HG03095 (cell line): ENCODE data around the gene MYEF2.

Experiments
- ATAC-seq: cut with Tn5 transposase; IDR thresholded peaks from one replicate; pipeline ENCODE4 v1.9.1; 2021; ENCODE audit warnings: moderate library complexity; ENCODE audit not compliant: unreplicated experiment

The MYEF2 gene

DNA sequence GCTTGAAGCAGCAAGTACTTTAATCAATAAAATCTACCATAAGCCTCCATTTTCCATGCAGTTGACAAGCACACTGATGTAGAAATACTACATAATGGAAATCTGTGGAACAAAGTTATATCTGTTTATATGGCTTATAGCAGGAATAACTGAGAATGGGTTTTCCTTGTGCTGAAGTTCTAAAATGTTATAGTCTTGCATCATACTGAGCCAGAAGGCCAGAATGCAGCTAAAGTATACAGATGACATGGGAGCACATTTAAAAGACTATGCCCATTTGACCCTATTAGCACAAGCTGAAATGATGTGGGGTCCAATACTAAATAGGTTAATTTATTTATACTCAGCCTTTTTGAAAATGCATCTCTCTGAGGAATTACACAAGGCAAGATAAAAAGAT, 32.2 kb downstream of the MYEF2 start:
- ATAC-seq, result no peak

DNA sequence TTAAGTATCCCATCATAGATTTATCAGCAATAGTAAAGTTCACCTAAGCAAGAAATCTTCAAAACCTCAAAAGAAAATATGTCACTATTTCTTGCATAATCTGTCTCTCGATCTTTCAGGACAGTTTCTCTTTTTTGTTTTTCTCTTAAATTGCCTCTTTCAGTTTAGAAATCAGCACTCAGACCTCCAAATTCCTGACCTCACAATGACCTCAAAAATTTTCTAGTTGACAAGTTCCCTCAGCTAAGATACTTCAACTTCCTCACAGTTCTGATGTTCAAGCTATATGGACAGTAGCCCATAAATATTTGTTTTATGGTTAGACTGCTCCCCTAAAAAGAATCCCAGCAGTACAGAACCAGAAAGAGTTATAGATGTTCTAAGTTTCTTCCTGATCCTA, 33.2 kb downstream of the MYEF2 start:
- no peak for ATAC-seq

DNA sequence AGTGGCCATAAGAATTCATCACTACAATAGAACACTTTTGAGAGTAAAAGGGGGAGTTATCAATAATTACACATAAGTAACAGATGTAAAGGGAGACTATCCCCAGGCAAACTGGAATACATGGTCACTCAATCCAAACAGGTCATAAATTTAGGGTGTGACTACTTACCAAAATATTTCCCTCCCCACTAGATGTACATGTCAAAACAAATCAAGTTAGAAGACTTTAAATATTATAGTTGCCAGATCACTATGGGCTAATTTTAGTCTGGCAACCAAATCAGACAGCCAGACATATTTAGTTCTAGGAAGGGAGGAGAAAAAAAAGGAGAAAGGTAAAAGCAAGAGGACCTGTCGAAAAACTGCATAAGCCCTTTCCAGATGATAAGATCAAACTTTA, 34.2 kb downstream of the MYEF2 start:
- no peak for ATAC-seq

DNA sequence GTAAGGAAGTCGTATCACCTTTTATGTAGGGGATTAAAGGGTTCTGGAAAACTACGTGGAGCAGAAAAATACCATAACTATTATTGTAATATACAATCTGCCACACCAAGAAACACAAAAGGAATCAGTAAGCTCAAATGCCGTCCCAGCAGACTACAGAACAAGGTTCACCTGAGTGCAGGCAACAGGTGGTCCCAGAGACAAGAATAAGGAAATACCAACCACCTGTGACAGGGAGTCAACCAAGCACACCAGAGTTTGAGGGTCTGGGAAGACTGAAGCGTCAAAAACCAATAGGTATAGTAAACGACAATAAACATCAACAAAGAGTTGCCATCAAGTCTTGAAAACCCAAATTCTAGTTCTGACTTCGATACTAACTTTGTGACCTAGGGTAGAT, 45.2 kb downstream of the MYEF2 start:
- no peak for ATAC-seq

DNA sequence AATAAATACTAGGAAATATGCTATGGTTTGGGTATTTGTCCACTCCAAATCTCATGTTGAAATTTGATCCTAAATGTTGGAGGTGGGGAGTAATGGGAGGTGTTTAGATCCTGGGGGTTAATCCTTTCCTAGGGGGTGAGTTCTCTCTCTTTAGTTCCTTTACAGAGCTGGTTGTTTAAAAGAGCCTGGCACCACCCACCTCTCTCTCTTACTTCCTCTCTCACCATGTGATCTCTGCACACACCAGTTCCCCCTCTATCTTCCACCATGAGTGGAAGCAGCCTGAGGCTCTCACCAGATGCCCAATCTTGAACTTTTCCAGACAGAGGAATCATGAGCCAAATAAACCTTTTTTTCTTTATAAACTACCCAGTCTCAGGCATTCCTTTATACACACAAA, 46.8 kb downstream of the MYEF2 start:
- no peak for ATAC-seq

DNA sequence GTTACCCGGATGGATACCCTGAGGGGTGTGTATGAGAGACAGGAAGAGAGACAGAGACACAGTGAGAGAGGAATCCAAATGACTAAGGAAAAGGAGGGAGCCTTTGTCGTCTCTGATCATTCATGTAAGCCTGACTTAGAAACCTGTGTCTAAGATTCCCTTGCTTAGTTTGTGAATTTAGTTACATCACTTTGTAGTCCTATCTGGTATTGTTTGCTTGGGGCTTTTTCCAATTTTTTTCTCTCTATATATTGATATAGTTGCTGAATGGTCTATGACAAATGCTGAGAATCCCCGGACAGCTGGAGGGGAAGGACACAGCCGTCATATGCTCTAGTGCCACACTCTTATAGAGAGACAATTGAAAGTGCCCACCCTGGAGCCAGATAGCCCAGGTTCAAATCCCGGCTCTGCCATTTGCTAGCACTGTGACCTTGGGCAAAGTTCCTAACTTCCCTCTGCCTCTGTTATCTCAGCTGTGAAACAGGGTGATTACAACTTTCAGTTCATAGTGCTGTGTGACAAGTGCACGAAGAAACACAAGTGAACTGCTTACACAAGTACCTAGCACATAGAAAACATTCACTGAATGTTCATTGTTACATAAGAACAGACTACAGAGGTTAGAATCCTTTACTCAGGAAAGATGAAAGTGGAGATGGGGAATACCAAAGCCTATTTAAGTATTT, 51.3 kb downstream of the MYEF2 start:
- no peak for ATAC-seq

DNA sequence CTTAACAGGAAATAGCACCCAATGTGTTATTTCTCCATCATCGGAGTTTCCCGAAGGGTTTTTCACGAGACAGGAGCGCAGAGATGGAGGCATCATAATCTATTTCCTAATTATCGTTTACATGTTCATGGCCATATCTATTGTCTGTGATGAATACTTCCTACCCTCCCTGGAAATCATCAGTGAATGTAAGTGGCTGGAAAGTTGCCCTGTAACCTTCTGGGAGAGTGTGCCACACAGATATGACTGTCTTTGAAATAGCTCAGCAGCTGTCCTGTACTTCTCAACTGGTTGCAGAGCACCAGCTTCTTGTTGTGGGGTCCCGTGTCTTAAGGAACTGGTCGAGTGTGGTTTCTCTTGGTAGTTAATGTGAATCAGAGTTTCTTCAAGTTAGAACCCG, 56.2 kb downstream of the MYEF2 start:
- ATAC-seq, result no peak

DNA sequence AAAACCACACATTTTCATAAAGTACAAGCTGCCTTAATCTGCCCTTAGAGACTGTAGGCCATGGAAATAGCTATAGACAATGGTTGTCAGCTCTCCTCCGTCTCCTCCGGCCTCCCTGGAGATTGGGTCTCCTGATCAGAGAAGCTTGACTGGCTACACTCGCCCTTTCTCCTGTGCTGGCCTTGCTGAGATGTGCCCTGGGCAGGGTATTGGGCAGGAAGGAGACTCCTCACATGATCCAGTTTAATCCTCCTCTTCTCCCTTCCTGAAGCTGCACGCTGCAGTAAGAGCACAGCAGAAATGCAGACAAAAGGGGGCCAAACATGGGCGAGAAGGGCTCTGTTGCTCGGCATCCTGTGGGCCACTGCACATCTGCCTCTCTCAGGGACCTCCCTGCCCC, 57.4 kb downstream of the MYEF2 start, which contains the start of gene SLC24A5:
Gene SLC24A5 (plus strand): TSS at position 246 of the 400 bp plus-strand sequence. CDS start 55 bp downstream, at position 301.
- ATAC-seq, result no peak

DNA sequence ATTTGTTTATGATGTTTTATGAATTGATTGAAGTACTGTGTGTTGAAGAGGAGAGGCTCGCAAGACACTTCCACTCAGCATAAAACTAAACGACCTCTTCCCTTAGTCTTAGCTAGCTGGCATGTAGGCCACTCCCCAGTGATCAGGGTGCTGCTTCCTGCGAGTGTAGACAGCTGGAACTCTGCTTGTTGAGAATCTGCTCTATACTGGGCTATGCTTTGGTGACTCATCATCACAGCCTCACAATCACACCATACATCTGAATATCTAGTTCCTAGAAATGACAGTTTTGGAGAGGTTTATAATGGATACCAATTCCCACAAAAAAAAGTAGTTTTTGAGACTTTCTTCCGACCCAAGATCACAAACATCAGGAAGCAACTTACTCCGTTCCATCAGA, 58.8 kb downstream of the MYEF2 start:
- no peak for ATAC-seq

DNA sequence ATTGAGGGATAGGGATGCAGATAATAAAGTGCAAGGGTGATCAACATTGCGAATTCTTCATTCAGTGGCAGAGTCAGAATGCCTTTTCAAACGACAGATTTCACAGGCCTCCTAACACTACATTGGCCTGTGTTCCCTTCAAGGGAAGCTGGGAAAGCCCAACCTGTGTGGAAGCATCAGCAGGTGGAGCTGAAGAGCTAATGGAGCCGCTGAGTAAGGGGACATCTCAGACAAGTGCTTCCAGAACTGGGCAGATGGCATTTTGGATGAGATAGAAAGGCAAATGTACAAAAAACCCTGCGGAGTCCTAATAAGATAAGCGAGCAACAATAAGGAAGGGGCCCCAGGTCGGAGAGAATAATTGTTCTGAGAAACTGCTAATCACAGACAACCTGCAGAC, 65.9 kb downstream of the MYEF2 start:
- ATAC-seq, result no peak

DNA sequence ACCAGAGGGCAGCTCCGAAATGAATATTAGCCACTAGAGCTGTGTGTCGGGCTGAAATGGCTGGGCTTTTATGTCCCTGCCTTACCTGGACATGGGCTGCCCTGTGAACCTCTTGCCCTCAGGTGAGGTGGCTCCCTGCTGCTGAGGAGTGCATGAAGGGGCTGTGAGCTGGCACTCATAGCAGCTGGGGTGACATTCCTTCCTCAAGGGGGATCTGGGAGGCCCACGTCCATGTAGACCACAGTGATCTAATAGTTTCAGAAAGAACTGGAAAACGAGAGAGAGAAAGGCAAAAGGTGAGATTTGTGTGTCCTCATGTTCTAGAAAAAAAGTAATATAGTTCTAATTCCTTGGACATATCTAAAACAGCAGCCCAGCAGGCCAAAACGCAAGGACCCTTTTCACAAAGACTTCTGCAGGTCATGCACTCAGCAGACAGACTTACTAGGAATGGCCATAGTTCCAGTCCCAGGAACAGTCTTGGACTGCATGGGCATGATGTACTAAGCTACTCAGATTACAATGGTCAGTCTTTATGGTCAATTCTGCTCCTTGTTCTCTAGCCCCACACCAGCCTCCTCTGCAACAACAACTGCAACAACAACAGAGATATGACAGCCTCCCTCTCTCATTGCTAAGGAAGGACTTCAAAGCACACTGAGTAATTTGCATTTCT, 68.1 kb downstream of the MYEF2 start:
- ATAC-seq, result no peak

DNA sequence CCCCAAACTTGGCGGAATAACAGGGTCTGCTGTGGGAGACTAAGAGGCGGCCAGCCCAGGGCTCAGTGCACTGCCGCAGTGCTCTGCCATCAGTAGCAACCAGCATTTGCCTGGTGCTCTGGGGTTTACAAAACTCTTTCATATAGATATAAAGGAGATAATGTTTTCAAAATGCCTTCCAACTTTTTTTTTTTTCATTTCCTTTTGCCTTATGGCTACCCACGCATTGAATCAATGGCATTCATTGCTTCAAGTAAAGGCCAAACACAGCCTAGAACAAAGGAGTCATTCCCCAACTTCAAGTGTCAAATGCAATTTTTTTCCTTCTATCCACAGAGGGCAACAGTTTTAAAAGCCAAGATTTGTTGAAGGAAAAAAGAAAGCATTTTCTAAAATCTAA, 68.9 kb downstream of the MYEF2 start:
- no peak for ATAC-seq

DNA sequence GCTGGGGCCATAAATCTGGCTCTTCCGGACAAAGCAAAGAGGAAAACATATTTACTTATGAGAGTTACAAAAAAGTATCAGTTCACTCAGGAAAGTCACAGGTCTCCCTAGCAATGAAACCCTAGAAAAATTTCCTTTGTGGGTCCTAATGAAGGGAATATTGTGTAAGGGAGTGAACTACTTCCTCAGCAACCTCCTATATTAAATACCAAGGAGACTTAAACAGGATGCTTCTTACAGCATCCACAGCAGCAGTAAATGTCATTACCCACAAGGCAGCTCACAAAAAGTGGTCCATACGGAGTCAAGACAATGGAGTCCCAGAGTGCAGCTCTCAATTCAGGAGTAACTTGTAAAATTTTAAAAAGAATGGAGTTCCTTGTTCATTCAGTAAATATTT, 72.2 kb downstream of the MYEF2 start:
- no peak for ATAC-seq

DNA sequence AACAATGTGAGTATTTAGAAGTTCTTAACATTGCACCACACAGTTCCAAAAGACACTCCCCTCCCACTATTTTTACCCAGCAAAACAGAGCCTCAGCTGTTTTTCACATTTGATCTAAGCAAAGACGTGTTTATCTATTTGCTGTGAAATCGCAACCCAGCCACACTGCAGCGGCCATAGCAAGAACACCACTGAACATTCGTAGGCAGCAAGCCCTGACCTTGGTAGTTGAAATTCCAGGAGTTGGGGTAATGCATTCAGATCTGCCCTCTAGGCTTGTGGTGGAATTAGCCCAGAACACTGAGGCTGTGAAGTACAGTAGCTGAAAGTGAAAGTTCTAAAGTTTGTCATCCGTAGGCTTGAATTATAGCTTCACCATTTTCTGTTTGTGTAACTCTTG, 74.4 kb downstream of the MYEF2 start:
- ATAC-seq, result no peak

DNA sequence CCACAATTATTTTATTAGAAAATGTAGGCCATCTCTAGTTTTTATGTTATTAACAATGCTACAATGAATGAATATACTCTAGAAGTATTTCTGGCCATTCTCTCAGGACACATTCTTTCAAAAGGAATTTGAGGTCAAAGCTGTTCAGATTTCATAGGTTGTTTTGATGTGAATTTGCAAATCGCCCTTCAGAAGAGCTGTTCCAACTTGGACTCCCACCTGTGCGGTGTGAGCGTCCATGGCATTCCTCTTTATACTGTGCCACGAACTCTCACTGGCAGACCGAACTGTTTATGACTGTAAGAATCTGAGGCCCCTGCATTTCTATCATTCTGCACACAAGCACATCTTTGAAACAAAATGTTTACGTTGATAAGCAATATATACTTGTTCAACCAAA, 75.9 kb downstream of the MYEF2 start:
- ATAC-seq, result no peak

DNA sequence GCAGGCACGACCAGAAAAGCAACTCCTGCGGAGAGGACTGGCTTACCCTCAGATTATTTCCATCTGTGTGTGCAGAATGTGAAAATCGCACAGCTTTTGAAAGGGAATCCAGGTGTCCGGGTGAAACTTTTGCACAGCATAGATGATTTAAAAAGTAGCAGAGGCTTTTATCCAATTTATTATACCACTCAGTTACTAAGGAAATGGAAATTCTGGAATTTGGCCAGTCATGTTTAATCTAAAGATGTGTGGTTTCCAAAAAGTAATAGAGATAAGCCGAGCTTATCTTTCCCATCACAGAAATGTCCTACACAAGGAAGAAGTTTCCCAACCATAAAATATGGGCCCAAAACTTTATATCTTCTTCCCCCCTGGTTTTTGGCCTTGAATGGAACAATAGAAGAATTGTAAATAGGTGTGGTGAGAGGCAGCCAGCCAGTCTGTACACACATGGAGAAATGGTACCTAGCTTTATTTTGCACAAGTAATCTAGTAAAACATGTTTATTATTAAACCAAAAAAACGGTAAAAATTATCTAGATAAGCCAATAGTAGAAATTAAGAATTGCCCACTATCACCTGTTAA, 76.6 kb downstream of the MYEF2 start:
- ATAC-seq, result no peak

DNA sequence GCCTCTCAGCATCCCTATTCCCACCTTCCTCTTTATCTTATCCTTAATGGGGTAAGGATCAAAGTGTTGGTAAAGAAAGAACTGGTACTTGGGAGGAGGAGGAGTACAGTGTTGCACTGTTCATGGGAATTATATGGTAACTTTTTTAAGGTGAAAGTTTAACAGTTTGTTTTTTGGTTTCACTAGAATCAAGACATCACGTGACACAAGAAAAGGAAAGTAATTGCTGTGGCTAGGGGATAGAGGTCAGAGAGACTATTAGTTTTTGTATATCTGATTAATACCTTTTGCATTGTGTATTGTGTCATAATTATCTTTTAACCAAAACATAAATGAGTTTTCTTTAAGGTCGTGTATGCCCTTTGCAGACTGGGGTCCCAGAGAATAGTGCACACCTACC, 80.8 kb downstream of the MYEF2 start:
- ATAC-seq, result no peak

DNA sequence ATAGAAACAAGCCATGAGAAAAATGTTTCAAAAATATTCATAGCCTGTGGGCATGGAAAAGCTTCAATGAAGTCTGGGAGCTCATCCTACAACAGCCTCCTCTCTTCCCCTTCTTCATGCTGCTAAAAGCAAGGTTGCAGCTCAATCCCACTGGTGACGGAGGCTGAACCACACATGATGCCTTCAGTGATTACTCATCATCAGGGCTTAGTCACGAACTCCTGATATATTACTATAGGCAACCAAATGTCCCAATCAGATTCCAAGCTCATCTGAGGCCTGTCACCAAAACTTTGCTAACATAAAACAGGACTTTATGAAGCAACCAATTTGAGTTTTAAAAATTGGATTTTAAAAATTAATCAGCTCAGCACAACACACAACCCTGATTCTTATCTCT, 81.3 kb downstream of the MYEF2 start:
- ATAC-seq, result no peak

DNA sequence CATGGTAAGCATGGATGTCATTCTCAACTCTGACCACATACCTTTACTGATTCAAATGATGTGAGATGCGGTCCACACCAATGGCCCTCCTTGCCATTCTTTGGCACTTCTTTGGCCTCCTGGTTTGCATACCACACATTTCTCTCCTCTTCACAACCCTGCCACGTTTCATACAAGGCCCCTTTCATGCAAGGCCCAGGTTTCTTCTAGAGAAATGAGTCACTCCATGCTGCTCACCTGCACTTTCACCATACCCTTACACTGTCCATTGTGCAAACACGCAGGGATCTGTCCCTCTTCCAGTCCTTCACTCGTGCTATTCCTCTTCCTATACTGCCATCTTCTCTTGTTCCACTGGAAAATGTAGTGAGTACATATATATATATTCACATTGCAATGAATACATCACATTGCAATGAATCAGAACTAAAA, 81.7 kb downstream of the MYEF2 start:
- ATAC-seq, result peak; percentile 87

DNA sequence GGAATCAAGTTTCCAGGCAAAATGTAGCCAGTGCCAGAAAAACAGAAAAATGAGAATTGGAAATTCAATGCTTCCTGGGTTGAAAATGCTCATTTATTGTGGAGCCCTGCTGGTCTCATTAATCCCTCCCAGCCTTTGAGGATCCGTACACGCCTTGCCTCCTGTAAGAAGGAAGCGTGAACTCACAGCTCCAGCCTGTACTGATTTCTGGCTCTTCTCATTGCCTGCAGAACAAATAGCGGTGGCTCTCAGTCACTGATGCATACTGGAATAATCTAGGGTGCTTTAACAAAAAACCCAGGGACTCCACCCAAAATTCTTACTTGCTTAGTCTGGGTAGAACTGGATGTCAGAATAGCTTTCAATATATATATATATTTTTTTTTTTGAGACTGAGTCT, 86.6 kb downstream of the MYEF2 start:
- no peak for ATAC-seq

DNA sequence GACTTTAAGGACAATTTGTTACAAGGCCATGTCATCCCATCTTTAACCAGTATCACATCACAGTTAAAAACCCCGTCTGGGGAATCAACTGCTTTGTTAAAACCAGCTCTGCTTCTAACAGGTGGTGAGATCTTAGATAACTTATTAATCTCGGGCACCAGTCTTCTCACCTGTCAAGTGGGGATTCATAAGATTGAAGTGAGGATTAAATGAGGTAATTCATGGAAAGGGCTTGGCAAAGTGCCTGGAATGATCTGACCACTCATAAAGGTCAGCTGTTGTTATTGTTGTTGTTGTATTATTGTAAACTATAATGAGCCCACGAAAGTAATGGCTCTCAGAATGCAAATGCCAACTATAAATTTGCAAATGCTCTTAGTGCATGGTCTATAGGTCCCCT, 87.4 kb downstream of the MYEF2 start:
- no peak for ATAC-seq

DNA sequence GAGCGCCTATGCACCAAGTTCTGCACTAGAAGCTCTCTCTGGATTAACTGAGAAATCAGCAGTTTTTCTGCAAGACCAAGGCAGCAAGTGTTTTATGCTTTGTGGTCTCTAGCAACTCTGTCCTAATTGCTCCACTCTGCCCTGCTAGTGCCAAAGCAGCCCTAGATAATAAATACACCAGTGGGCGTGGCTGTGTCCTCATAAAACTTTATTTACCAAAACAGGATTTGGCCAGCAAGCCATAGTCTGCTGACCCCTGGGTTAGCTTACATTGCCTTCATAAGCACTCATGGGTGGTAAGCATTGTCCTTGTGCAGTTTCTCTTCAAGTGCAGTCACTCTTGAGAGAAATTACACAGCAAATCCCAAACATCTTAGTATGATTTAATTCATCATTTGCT, 88.0 kb downstream of the MYEF2 start:
- no peak for ATAC-seq
